HG02610 (cell line): ENCODE data around the gene SPAG7.
"Not testable (repeated sequence)": the region's sequence is repeated elsewhere in the genome, so short reads cannot be mapped to it uniquely, and the experiment has no call there.

ENCODE experiments used
- ATAC-seq: cut with Tn5 transposase; IDR thresholded peaks from one replicate; pipeline ENCODE4 v1.9.1; 2021; ENCODE audit warnings: mild to moderate bottlenecking, moderate library complexity; ENCODE audit not compliant: unreplicated experiment

Gene SPAG7

GRCh38 chr17:4938688-4939545 lies 28.7 kb downstream of the SPAG7 start:
- ATAC-seq, result no peak

GRCh38 chr17:4938069-4938491 lies 29.5 kb downstream of the SPAG7 start:
- no peak for ATAC-seq

GRCh38 chr17:4937553-4937952 lies 30.1 kb downstream of the SPAG7 start:
- no peak for ATAC-seq

GRCh38 chr17:4936436-4936835 lies 31.2 kb downstream of the SPAG7 start:
- no peak for ATAC-seq

DNA sequence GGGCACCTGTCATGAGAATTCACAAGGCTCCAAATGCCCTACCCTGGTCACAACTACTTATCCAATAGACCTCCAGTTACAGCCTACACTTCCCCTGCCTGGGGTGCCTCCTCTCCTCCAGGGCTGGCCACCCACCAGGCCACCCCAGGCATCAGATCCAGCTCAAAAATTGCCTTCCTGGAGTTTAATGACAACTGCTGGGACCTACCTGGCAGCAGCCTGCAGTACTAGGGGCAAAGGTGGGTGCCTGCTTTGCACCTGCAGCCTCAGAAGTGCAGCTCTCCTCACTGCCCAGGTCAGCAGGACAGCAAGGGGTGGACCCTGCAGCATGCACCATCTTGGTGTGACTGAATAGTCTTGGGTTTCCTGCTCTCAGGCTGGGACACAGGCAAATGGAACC lies 32.0 kb downstream of the SPAG7 start:
- ATAC-seq, result no peak

- no peak for ATAC-seq
Measured at GRCh38 chr17:4934173-4934979, 33.2 kb downstream of the SPAG7 start.

GRCh38 chr17:4933646-4934045 lies 34.0 kb downstream of the SPAG7 start:
- ATAC-seq, result no peak

DNA sequence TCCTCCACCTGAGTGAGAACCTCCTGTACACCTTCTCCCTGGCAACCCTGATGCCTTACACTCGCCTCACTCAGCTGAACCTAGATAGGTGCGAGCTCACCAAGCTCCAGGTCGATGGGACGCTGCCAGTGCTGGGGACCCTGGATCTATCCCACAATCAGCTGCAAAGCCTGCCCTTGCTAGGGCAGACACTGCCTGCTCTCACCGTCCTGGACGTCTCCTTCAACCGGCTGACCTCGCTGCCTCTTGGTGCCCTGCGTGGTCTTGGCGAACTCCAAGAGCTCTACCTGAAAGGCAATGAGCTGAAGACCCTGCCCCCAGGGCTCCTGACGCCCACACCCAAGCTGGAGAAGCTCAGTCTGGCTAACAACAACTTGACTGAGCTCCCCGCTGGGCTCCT lies 34.9 kb downstream of the SPAG7 start:
- ATAC-seq, result no peak

- no peak for ATAC-seq
Measured at GRCh38 chr17:4931963-4932362, 35.7 kb downstream of the SPAG7 start, which contains the start of gene GP1BA. GP1BA (plus strand) TSS chr17:4932277; CDS start chr17:4932605, 328 bp downstream.

- ATAC-seq, result no peak
Measured at GRCh38 chr17:4928881-4929280, 38.7 kb downstream of the SPAG7 start.

- ATAC-seq, result not testable (repeated sequence)
Measured at GRCh38 chr17:4926577-4927335, 40.9 kb downstream of the SPAG7 start.

- ATAC-seq, result no peak
Measured at GRCh38 chr17:4921320-4921719, 46.3 kb downstream of the SPAG7 start.

DNA sequence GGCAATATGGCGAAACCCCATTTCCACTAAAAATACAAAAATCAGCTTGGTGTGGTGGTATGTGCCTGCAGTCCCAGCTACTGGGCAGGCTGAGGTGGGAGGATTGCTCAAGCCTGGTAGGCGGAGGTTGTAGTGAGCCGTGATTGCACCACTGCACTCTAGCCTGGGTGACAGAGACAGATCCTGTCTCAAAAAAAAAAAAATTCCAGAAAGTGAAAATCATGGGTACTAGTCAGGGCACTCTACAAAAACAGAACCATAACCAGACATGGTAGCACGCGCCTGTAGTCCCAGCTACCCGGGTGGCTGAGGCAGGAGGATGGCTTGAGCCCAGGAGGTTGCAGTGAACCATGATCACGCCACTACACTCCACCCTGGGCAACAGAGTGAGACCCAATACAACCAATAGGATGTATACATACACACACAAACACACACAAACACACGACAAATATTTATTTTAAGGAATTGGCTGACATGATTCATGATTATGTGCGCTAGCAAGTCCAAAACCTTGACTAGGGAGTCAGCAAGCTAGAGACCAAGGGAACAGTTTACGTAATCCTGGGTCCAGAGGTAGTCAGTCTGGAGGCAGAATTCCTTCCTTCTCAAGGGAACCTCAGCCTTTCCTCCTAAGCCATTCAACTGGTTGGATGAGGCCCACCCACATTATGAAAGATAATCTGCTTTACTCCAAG lies 47.1 kb downstream of the SPAG7 start:
- ATAC-seq, result no peak

GRCh38 chr17:4919511-4920047 lies 48.0 kb downstream of the SPAG7 start:
- ATAC-seq, result no peak

DNA sequence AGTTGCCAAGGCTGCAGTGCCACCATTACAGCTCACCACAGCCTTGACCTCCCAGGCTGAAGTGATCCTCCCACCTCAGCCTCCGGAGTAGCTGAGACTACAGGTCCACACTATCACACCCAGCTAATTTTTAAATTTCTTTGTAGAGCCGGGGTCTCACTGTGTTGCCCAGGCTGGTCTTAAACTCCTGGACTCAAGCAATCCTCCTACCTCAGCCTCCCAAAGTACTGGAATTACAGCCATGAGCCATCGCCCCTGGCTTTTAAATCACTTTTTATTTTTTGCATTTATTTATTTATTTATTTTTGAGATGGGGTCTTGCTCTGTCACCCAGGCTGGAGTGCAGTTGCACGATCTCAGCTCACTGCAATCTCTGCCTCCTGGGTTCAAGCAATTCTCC lies 53.1 kb downstream of the SPAG7 start:
- ATAC-seq, result not testable (repeated sequence)

- ATAC-seq, result no peak
Measured at GRCh38 chr17:4913994-4914393, 53.6 kb downstream of the SPAG7 start.
